Skeletal muscle satellite cell (primary cell): ENCODE results near the gene TMEM91.

ENCODE experiments used
- H3K27me3 ChIP-seq: 2 replicates; pipeline ENCODE4 v1.7.0; 2013; ENCODE audit warnings: low read length; ENCODE audit not compliant: control insufficient read depth, insufficient read depth
- H3K36me3 ChIP-seq: 2 replicates; pipeline ENCODE4 v1.7.0; 2013; ENCODE audit warnings: mild to moderate bottlenecking, control low read depth, low read length; ENCODE audit not compliant: insufficient read depth
- H3K4me1 ChIP-seq: 2 replicates; pipeline ENCODE4 v1.7.0; 2013; ENCODE audit warnings: low read length; ENCODE audit not compliant: control insufficient read depth, insufficient read depth
- H3K4me2 ChIP-seq: 2 replicates; pipeline ENCODE4 v1.7.0; 2013; ENCODE audit warnings: mild to moderate bottlenecking, low read length
- H3K4me3 ChIP-seq: 2 replicates; pipeline ENCODE4 v1.7.0; 2013; ENCODE audit warnings: low read length
- H3K9ac ChIP-seq: 2 replicates; pipeline ENCODE4 v1.7.0; 2013; ENCODE audit warnings: mild to moderate bottlenecking, low read depth, low read length, moderate library complexity
- H3K9me3 ChIP-seq: replicated peaks from 2 replicates; pipeline ENCODE4 v1.7.0; 2013; ENCODE audit warnings: mild to moderate bottlenecking, control low read depth, low read length

Gene TMEM91

DNA sequence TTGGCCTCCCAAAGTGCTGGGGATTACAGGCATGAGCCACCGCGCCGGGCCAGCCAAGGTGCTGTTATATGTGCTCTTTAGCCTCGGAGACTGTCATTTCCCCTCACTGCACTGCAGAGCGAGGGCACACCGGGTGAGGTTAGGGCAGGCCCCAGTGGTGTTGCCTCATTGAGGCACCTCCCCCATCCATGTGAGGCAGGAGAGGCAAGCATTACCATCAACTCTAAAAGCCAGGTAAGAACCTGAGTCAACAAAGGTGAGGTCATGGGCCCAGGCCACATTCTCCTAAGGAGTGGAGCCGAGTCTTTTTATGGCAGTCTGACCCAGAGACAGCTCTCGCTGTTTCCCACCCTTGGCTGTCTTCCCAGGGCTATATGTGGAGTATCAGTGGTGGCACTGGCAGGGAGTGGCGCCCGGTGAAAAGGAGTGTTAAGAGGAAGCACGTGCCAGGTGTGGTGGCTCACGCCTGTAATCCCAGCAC lies 39.9 kb downstream of the TMEM91 start:
- Histone ChIP-seq H3K4me1 (peaks cover 18% of the 10 kb centered on the region), H3K27me3 (no peaks in the 10 kb centered on the region), H3K9me3 (no peaks in the 10 kb centered on the region), H3K9ac (no peak overlapping the region), H3K4me2 (no peak overlapping the region), H3K36me3 (peaks cover 24% of the 10 kb centered on the region), H3K4me3 (no peak overlapping the region)

DNA sequence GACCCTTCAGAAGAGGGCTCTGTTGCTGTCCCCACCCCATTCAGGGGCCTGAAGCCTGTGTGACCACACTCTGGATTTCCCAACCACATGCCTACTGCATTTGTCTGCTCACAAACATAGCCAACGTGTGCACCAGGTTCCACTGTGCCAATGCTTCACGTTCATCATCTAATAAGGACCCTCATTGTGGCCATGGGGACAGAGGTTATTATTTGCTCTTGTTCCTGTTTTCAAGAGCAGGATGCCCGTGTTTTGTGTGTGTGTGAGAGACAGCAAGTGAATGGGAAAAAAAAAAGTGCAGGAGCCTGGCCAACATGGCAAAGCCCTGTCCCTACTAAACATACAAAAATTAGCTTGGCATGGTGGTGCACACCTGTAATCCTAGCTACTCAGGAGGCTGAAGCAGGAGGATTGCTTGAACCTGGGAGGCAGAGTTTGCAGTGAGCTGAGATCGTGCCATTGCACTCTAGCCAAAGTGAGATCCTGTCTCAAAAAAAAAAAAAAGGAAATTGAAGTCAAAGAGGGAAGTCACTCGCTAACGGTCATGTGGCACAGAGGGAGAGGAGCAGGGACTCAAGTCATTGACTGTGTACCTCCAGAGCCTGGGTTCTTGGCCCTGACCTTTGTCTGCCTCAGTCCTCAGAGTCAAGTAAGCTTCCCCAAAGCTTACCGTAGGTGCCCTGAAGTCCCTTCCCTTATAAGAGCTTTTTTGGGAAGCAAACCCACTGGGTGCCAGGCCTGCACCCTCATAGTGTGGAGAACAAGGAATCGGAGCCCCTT lies 44.0 kb downstream of the TMEM91 start:
- Histone ChIP-seq H3K4me3 (no peak overlapping the region), H3K9ac (no peak overlapping the region), H3K27me3 (no peaks in the 10 kb centered on the region), H3K4me2 (no peak overlapping the region), H3K9me3 (no peaks in the 10 kb centered on the region), H3K4me1 (peaks cover 1% of the 10 kb centered on the region), H3K36me3 (peaks cover 19% of the 10 kb centered on the region)

DNA sequence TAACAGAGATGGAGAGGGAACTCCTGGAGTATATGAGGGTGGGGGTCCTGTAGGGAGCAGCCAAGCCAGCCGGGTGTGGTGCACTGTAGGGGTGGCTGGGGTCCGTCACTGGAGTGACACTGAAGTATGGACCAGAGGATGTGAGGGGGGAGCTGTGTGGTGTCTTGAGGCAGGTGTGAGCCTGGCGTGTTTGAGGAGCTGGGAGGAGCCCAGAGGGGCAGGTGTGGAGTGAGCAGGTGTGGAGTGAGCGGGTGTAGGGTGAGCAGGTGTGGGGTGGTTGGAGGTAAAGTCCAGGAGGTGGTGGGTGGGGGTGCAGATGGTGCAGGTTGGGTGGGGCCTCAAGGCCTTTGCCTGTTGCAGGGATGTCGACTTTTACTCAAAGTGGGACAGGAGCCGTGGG lies 45.0 kb downstream of the TMEM91 start:
- Histone ChIP-seq H3K4me3 (no peak overlapping the region), H3K27me3 (no peaks in the 10 kb centered on the region), H3K36me3 (peaks cover 19% of the 10 kb centered on the region), H3K4me1 (no peaks in the 10 kb centered on the region), H3K9me3 (no peaks in the 10 kb centered on the region), H3K4me2 (no peak overlapping the region), H3K9ac (no peak overlapping the region)

DNA sequence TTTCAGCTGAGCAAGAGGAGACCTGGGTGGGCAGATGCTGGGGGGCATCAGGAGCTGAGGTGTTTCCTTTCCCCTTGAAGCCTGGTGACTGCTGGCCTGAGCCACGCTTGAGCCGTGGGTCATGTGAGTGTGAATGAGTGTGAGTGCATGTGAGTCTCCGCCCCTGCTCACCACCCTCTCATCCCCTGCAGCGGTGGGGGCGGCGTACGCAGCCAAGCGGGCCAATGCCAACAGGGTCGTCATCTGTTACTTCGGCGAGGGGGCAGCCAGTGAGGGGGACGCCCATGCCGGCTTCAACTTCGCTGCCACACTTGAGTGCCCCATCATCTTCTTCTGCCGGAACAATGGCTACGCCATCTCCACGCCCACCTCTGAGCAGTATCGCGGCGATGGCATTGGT lies 45.6 kb downstream of the TMEM91 start:
- no peak overlapping the region for H3K4me2 ChIP-seq
- no peak overlapping the region for H3K9ac ChIP-seq
- H3K4me1 ChIP-seq = no peaks in the 10 kb centered on the region
- peaks cover 19% of the 10 kb centered on the region for H3K36me3 ChIP-seq
- no peaks in the 10 kb centered on the region for H3K9me3 ChIP-seq
- H3K27me3 ChIP-seq = no peaks in the 10 kb centered on the region
- H3K4me3 ChIP-seq = no peak overlapping the region

DNA sequence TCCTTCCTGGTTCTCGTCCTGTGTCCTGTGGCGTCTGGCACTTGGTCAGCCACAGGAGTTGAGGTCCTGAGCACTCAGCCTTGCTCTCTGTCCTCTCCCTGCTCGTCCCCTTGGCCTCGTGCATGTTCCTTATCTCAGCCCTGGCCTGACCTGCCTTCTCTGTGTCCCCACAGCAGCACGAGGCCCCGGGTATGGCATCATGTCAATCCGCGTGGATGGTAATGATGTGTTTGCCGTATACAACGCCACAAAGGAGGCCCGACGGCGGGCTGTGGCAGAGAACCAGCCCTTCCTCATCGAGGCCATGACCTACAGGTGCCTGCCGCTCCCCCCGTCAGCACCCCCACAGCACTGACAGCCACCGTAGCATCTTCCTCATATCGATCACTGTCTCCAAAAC lies 46.1 kb downstream of the TMEM91 start:
- no peaks in the 10 kb centered on the region for H3K27me3 ChIP-seq
- no peak overlapping the region for H3K9ac ChIP-seq
- no peaks in the 10 kb centered on the region for H3K9me3 ChIP-seq
- no peak overlapping the region for H3K4me3 ChIP-seq
- peaks cover 1% of the 10 kb centered on the region for H3K4me1 ChIP-seq
- H3K4me2 ChIP-seq = no peak overlapping the region
- H3K36me3 ChIP-seq = peaks cover 19% of the 10 kb centered on the region

DNA sequence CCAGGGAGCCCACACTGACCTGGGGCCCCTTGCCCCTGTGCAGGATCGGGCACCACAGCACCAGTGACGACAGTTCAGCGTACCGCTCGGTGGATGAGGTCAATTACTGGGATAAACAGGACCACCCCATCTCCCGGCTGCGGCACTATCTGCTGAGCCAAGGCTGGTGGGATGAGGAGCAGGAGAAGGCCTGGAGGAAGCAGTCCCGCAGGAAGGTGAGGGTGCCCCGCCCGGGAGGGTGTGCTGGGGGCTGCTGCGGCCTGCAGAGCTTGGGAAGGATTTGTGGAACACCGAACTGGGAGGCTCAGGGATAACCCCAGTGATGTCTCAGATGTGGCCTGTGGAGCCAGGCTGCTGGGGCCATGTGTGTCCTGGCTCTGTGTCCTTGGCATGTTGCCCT lies 46.6 kb downstream of the TMEM91 start:
- H3K4me2 ChIP-seq = no peak overlapping the region
- no peak overlapping the region for H3K4me3 ChIP-seq
- H3K36me3 ChIP-seq = peaks cover 19% of the 10 kb centered on the region
- H3K9me3 ChIP-seq = no peaks in the 10 kb centered on the region
- H3K27me3 ChIP-seq = no peaks in the 10 kb centered on the region
- peaks cover 6% of the 10 kb centered on the region for H3K4me1 ChIP-seq
- no peak overlapping the region for H3K9ac ChIP-seq

DNA sequence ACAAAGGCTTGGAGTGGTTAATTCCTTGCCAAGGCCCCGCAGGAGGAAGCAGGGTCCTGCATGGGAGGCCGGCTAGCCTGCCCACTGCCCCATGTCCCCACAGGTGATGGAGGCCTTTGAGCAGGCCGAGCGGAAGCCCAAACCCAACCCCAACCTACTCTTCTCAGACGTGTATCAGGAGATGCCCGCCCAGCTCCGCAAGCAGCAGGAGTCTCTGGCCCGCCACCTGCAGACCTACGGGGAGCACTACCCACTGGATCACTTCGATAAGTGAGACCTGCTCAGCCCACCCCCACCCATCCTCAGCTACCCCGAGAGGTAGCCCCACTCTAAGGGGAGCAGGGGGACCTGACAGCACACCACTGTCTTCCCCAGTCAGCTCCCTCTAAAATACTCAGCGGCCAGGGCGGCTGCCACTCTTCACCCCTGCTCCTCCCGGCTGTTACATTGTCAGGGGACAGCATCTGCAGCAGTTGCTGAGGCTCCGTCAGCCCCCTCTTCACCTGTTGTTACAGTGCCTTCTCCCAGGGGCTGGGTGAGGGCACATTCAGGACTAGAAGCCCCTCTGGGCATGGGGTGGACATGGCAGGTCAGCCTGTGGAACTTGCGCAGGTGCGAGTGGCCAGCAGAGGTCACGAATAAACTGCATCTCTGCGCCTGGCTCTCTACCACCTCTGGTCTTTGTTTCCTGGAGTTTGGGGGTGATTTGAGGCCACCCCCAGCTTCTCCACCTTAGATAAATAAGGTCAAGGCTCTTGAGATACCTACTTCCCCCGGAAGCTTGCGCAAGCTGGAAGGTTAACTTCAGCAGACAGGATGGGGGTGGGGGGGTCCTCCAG lies 48.2 kb downstream of the TMEM91 start:
- H3K4me2 ChIP-seq = no peak overlapping the region
- H3K27me3 ChIP-seq = no peaks in the 10 kb centered on the region
- peaks cover 11% of the 10 kb centered on the region for H3K36me3 ChIP-seq
- peaks cover 13% of the 10 kb centered on the region for H3K4me1 ChIP-seq
- H3K4me3 ChIP-seq = no peak overlapping the region
- H3K9ac ChIP-seq = no peak overlapping the region
- H3K9me3 ChIP-seq = no peaks in the 10 kb centered on the region

DNA sequence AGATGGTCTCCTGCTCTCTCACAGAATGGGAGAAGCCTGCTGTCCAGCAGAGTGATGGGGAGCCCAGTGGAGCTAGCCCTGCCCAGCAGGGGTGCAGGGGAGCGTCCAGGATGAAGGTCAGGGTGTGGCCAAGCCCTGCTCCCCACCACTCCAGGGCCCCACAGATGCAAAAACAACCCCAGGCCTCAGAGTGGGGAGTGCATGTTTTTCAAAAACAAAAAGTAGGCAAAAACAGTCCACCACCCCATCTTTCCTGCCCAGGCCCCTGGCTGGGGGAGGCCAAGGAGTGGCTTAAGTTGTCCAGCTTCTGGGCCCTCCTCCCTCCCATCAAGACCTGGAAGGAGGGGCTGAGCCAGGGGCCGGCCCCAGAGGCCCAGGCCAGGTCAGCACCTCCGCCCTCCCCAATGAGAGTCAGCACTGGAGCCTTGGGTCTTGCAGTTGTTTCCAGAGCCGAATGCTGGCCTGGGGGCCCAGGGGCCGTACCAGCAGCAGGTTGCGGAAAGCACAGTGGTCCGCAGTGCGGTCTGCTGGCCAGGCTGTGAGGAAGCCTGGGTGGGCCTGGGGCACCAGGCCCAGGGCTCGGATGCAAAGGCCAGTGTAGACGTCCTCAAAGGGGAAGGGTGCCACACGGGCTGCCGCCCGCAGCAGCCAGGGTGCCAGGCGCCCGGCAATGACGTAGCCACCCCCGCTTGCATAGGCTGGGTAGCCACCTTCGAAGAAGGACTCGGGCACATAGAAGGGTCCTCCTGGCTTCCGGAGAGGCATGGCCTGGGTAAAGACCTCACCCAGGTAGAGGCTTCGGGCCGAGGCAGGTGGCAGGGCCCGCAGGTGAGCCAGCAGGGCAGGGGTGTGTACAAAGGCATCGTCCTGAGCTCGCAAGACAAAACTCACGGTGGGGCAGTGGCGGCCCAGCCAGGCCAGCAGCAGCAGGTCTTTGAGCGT lies 49.1 kb downstream of the TMEM91 start:
- Histone ChIP-seq H3K9ac (no peak overlapping the region), H3K27me3 (no peaks in the 10 kb centered on the region), H3K9me3 (no peaks in the 10 kb centered on the region), H3K36me3 (peaks cover 11% of the 10 kb centered on the region), H3K4me1 (peaks cover 13% of the 10 kb centered on the region), H3K4me3 (no peak overlapping the region), H3K4me2 (no peak overlapping the region)

DNA sequence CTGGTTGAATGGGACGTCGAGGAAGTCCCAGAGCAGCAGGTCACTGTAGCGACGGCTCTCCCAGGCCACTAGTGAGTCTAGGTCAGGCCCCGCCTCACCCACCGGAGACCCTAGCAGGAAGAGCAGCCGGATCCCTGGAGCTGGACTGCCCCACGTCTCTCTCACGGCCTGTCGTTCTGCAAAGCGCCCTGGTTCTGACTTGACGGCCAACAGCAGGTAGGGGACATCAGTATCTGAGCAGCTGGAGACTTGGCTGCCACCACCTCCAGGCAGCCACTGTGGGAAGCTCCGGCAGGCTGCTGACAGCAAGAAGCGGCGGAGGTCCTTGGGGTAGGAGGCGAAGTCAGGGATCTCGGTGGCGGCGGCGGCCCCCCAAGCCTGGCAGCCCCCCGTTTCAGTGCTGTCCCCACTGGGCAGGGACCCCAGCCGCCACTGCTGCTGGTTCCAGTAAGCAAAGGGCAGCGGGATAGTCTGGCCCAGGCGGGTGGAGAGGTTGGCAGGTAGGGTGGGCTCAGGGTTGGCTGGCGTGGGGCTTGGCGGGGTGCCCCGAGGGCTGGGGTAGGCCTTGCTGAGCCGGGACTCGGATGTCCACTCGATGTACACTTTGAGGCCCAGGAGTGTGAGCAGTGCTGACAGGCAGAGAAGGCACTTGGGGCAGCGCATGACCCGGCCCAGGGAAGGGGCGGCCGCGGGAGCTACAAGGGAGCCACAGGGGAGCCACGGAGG lies 49.9 kb downstream of the TMEM91 start:
- Histone ChIP-seq H3K9ac (peak overlapping the region; percentile 65), H3K27me3 (no peaks in the 10 kb centered on the region), H3K9me3 (no peaks in the 10 kb centered on the region), H3K4me3 (no peak overlapping the region), H3K36me3 (peaks cover 11% of the 10 kb centered on the region), H3K4me2 (peak overlapping the region; percentile 51), H3K4me1 (peaks cover 13% of the 10 kb centered on the region)

DNA sequence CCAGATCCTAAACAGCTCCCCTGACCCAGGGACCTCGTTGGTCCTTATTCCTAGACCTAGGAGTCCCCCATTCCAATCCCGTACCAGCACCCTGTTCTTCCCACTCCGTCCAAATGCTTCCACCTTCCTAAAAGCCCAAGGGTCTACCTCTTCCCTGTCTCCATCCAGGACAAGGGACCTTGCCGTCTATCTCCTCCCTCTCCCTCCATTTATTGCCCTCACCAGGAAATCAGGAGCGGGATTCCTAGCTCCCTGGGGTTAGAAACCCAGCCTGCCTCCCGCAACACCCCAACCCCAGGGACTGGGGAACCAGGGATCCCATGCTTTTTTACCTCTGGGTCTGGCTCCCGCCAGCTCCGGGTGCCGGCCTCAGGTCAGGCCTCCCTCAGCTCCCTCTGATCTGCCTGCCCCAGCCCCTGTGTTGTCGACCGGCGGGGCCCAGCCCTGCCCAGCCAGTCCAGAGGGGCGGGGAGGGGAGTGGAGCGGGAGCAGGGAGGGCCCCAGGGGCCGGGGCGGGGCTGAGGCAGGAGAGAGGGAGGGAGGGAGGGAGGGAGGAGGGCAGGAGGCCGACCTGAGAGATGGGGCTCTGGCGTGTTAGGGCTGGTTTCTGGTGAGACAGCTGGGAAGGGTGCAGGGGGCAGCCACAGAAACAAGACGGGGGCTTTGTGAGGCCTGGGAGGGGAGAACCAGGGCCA lies 50.8 kb downstream of the TMEM91 start, which contains the start of gene B3GNT8:
B3GNT8 (minus strand) TSS at position 423 of the 695 bp plus-strand sequence. CDS start 596 bp downstream, outside the sequence.
- Histone ChIP-seq H3K4me3 (peak within 1 kb of the TSS; percentile 51), H3K9me3 (no peaks in the 10 kb centered on the region), H3K4me1 (peaks cover 13% of the 10 kb centered on the region), H3K4me2 (peak within 1 kb of the TSS; percentile 51), H3K36me3 (peaks cover 14% of the 10 kb centered on the region), H3K9ac (peak within 1 kb of the TSS; percentile 65), H3K27me3 (no peaks in the 10 kb centered on the region)
